Caco-2 (cell line): ENCODE measurements around the gene ERICH6B. TPM values are rescaled to one million over a fixed set of nuclear protein-coding genes. Genes with fewer than 3 reads are reported as not detected.

Experiments
- BruUV-seq: library from RNA; stranded (reverse); fragments of 400-500 nt; replicated peaks from 2 replicates; lab custom pipeline; 2021; lab: Mats Ljungman, UMichigan
- CTCF ChIA-PET: fragments of 300-600 bp; sonication (Branson Sonifier 250); formaldehyde crosslinking; loops from one replicate; lab custom pipeline; 2022; ENCODE audit warnings: antibody characterized with exemption; lab: Charles Lee
- POLR2A ChIA-PET: fragments of 300-600 bp; sonication (Branson Sonifier 250); formaldehyde crosslinking; loops from one replicate; lab custom pipeline; 2022; ENCODE audit warnings: antibody characterized with exemption; lab: Charles Lee
- DNase-seq, 2 experiments: peaks; one replicate each; pipeline versions ENCODE4 v3.0.0 to v3.0.0-alpha.2; 2020 to 2022
- H3K27me3 ChIP-seq: replicated peaks from 2 replicates; pipeline ENCODE4 v1.6.0; 2011; ENCODE audit warnings: low read length; ENCODE audit not compliant: control insufficient read depth, insufficient read depth
- H3K36me3 ChIP-seq: 2 replicates; pipeline ENCODE4 v1.5.1; 2011; ENCODE audit warnings: low read length; ENCODE audit not compliant: control insufficient read depth, insufficient read depth
- H3K4me1 ChIP-seq: fragments of 250-450 bp; sonication (Bioruptor Pico); 2 replicates; pipeline ENCODE4 v1.5.1; 2020; ENCODE audit warnings: mild to moderate bottlenecking
- H3K4me3 ChIP-seq: 2 replicates; pipeline ENCODE4 v1.5.1; 2011; ENCODE audit warnings: low read depth, mild to moderate bottlenecking, control low read depth, low read length
- H3K9me3 ChIP-seq: fragments of 250-450 bp; sonication (Bioruptor Pico); 2 replicates; pipeline ENCODE4 v1.5.1; 2020; ENCODE audit warnings: mild to moderate bottlenecking, moderate library complexity
- H3K27ac Mint-ChIP-seq: one replicate; pipeline ENCODE4 v1.8.0; 2022; ENCODE audit warnings: mixed read lengths; ENCODE audit not compliant: unreplicated experiment
- H3K27me3 Mint-ChIP-seq: one replicate; pipeline ENCODE4 v1.8.0; 2022; ENCODE audit warnings: mixed read lengths; ENCODE audit not compliant: insufficient read depth, unreplicated experiment
- H3K36me3 Mint-ChIP-seq: one replicate; pipeline ENCODE4 v1.8.0; 2022; ENCODE audit warnings: mild to moderate bottlenecking, mixed read lengths; ENCODE audit not compliant: insufficient read depth, unreplicated experiment
- H3K4me1 Mint-ChIP-seq: one replicate; pipeline ENCODE4 v1.8.0; 2022; ENCODE audit warnings: low read depth, mixed read lengths; ENCODE audit not compliant: unreplicated experiment
- H3K4me3 Mint-ChIP-seq: one replicate; pipeline ENCODE4 v1.8.0; 2022; ENCODE audit warnings: mild to moderate bottlenecking, moderate library complexity, mixed read lengths; ENCODE audit not compliant: unreplicated experiment
- H3K9me3 Mint-ChIP-seq: one replicate; pipeline ENCODE4 v1.8.0; 2022; ENCODE audit warnings: mixed read lengths; ENCODE audit not compliant: unreplicated experiment
- intact Hi-C: fragments of 100-400 bp; cut with micrococcal nuclease; formaldehyde crosslinking; loops from one replicate; pipeline ENCODE4 v1.10.0; 2022; ENCODE audit not compliant: unreplicated experiment
- total RNA-seq: library from RNA; stranded (reverse); gene quantifications from 2 replicates; pipeline ENCODE4 v1.2.3, GENCODE V29; 2022
- TF ChIP-seq, protein P1 (sequence below), 2 experiments: fragments of 200-600 bp in 1 of 2; IDR thresholded peaks; 1 replicate in 1 of 2; 2 replicates in 1 of 2; pipeline versions ENCODE4 v1.5.1 to v1.8.0; 2011 to 2022; ENCODE audit warnings: antibody characterized with exemption in 1 of 2, control low read depth in 1 of 2, inconsistent platforms in 1 of 2, low read depth in 1 of 2, low read length in 1 of 2, mild to moderate bottlenecking in 1 of 2, moderate library complexity in 1 of 2; ENCODE audit not compliant: insufficient read depth in 1 of 2, severe bottlenecking in 1 of 2, unreplicated experiment in 1 of 2

The ERICH6B gene
- total RNA-seq, 1 experiment from 2014 or later, result not detected

DNA sequence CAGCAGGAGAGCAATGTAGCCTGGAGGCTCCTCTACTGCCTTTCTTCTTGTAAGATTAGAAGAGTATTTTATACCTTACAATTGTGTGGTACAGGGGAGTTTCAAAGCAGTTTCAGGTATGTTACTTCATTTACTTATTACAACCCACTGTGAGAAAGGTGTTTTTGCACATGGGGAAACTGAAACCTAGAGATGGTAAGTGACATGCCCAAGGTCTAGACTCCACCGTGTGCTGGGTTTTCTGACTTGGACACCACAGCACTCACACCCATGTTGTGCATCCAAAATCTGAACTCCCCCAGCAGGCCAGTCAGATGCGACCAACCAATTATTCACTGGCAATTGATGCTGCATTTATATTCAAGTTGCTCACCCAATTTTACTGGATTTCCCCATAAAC is 22.8 kb downstream of the ERICH6B start:
- Mint-ChIP-seq H3K27me3 (peaks cover 9% of the 10 kb centered on the region), H3K27ac (no peak overlapping the region), H3K4me1 (no peaks in the 10 kb centered on the region), H3K36me3 (no peaks in the 10 kb centered on the region), H3K4me3 (no peak overlapping the region), H3K9me3 (no peaks in the 10 kb centered on the region)
- intact Hi-C loops, result no loop called here
- ChIA-PET POLR2A (no interaction called here), CTCF (no interaction called here)
- no peak for DNase-seq
- no peak overlapping the region for H3K4me3 ChIP-seq
- TF ChIP-seq, protein P1, sequence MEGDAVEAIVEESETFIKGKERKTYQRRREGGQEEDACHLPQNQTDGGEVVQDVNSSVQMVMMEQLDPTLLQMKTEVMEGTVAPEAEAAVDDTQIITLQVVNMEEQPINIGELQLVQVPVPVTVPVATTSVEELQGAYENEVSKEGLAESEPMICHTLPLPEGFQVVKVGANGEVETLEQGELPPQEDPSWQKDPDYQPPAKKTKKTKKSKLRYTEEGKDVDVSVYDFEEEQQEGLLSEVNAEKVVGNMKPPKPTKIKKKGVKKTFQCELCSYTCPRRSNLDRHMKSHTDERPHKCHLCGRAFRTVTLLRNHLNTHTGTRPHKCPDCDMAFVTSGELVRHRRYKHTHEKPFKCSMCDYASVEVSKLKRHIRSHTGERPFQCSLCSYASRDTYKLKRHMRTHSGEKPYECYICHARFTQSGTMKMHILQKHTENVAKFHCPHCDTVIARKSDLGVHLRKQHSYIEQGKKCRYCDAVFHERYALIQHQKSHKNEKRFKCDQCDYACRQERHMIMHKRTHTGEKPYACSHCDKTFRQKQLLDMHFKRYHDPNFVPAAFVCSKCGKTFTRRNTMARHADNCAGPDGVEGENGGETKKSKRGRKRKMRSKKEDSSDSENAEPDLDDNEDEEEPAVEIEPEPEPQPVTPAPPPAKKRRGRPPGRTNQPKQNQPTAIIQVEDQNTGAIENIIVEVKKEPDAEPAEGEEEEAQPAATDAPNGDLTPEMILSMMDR (IDR thresholded peaks at IDR 0.05; ENCODE audit: insufficient read depth in 1 of 2, low read depth in 1 of 2, low read length in 1 of 2, severe bottlenecking in 1 of 2, unreplicated experiment in 1 of 2), result no peak
- H3K9me3 ChIP-seq, result no peaks in the 10 kb centered on the region
- H3K36me3 ChIP-seq, result no peaks in the 10 kb centered on the region
- no peaks in the 10 kb centered on the region for H3K27me3 ChIP-seq
- H3K4me1 ChIP-seq, result no peaks in the 10 kb centered on the region
- no TSS peak for BruUV-seq

DNA sequence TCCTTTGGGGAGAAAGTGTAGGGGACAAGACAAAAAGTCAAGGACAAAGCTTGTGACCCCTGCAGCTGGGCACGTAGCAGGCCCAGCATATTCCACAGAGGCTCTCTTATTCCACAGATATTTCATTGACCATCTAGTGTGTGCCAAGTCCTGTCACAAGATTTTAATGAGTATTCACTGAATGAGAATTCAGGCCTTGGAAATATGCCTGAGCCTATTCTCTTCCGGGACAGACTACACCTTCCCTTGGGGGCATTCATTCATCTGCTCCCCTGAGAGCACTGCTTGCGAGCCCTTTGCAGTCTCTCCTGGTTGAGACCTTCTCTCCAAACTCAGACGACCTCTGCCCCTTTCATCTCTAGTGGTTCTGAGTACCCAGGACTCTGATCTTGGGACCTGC is 25.5 kb downstream of the ERICH6B start:
- no peak overlapping the region for H3K4me3 Mint-ChIP-seq
- TF ChIP-seq, protein P1 (IDR thresholded peaks at IDR 0.05; ENCODE audit: insufficient read depth in 1 of 2, low read depth in 1 of 2, low read length in 1 of 2, severe bottlenecking in 1 of 2, unreplicated experiment in 1 of 2), result no peak
- Histone ChIP-seq H3K9me3 (no peaks in the 10 kb centered on the region), H3K4me3 (no peak overlapping the region), H3K36me3 (no peaks in the 10 kb centered on the region), H3K4me1 (no peaks in the 10 kb centered on the region), H3K27me3 (no peaks in the 10 kb centered on the region)
- ChIA-PET CTCF (no interaction called here), POLR2A (no interaction called here)
- intact Hi-C loops, result no loop called here
- no peaks in the 10 kb centered on the region for H3K27me3 Mint-ChIP-seq
- no peak overlapping the region for H3K27ac Mint-ChIP-seq
- no peak for DNase-seq
- no TSS peak for BruUV-seq
- no peaks in the 10 kb centered on the region for H3K4me1 Mint-ChIP-seq
- H3K9me3 Mint-ChIP-seq, result peaks cover 2% of the 10 kb centered on the region
- H3K36me3 Mint-ChIP-seq, result no peaks in the 10 kb centered on the region

DNA sequence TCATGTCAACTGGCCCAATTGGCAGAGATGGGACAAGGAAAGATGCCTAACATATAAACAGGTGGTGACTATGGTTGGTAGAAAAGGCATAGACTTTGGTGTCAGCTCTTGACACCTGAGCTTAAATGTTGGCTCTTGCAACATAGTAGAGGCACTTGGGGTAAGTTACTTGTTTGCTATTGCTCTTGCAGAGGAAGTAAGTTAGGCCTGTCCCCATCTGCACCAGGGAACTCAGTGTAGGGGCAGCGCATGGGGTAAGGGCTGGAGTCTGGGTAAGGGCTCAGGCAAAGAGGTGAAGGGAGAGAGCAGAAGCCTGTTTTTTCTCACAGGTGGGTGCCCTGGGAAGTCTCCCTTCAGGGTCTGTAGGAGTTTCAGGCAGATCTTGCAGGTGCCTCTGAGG is 27.6 kb downstream of the ERICH6B start:
- H3K27ac Mint-ChIP-seq, result no peak overlapping the region
- H3K9me3 ChIP-seq, result no peaks in the 10 kb centered on the region
- no peak overlapping the region for H3K4me3 Mint-ChIP-seq
- peaks cover 6% of the 10 kb centered on the region for H3K4me1 Mint-ChIP-seq
- H3K4me3 ChIP-seq, result no peak overlapping the region
- H3K36me3 Mint-ChIP-seq, result no peaks in the 10 kb centered on the region
- POLR2A ChIA-PET, result no interaction called here
- CTCF ChIA-PET, result no interaction called here
- intact Hi-C loops, result no loop called here
- H3K27me3 Mint-ChIP-seq, result no peaks in the 10 kb centered on the region
- no peaks in the 10 kb centered on the region for H3K36me3 ChIP-seq
- peaks cover 13% of the 10 kb centered on the region for H3K9me3 Mint-ChIP-seq
- no peak for DNase-seq
- TF ChIP-seq, protein P1 (IDR thresholded peaks at IDR 0.05; ENCODE audit: insufficient read depth in 1 of 2, low read depth in 1 of 2, low read length in 1 of 2, severe bottlenecking in 1 of 2, unreplicated experiment in 1 of 2), result no peak
- no TSS peak for BruUV-seq
- H3K27me3 ChIP-seq, result no peaks in the 10 kb centered on the region
- H3K4me1 ChIP-seq, result no peaks in the 10 kb centered on the region
